K562 (cell line): Measurements from ENCODE around the gene KCNH8. TPM values are rescaled to one million over a fixed set of nuclear protein-coding genes. Genes with fewer than 3 reads are reported as not detected.

ENCODE experiments used
- ATAC-seq: fragments of 200-7000 bp; cut with Tn5 transposase; 3 replicates; pipeline ENCODE4 v1.9.1; 2020; ENCODE audit warnings: moderate library complexity
- BruUV-seq: library from RNA; stranded (reverse); fragments of 400-500 nt; replicated peaks from 2 replicates; lab custom pipeline; 2021; lab: Mats Ljungman, UMichigan
- CTCF ChIA-PET: fragments of 300-600 bp; formaldehyde crosslinking; extraction: SDS; loops from one replicate; lab custom pipeline; 2021; ENCODE audit warnings: low intra/inter-chr PET ratio; lab: Yijun Ruan, JAX
- POLR2A ChIA-PET: fragments of 300-600, 350-650 bp; sonication (Branson Sonifier 250); formaldehyde crosslinking; extraction: SDS; loops from one replicate; lab custom pipeline; 2021; ENCODE audit warnings: antibody characterized with exemption, inconsistent platforms; lab: Yijun Ruan, JAX
- DNase-seq, 4 experiments: peaks; one replicate each; pipeline versions ENCODE4 v3.0.0 to v3.0.0-alpha.2; 2011 to 2018; ENCODE audit warnings: low spot score in 3 of 4, mixed read lengths in 3 of 4; ENCODE audit errors: extremely low read depth in 1 of 4
- FAIRE-seq: peaks from 2 replicates; lab custom pipeline; 2011; peaks lifted over from hg19 to GRCh38; lab: Jason Lieb, UNC
- H2AFZ ChIP-seq: 2 replicates; pipeline ENCODE4 v1.6.0; 2011; ENCODE audit warnings: low read depth, low read length, control low read depth, inconsistent platforms
- H3K27ac ChIP-seq: fragments of 200-600 bp; 3 replicates; pipeline ENCODE4 v1.8.0; 2011; ENCODE audit warnings: low read depth, mild to moderate bottlenecking, control low read depth, inconsistent platforms, low read length, moderate library complexity, mixed read lengths; ENCODE audit errors: extremely low read depth
- H3K27me3 ChIP-seq, 2 experiments: fragments of 300-600 bp in 1 of 2; 2 replicates in 1 of 2; 3 replicates in 1 of 2; pipeline versions ENCODE4 v1.6.0 to v1.8.0; 2011; ENCODE audit warnings: inconsistent platforms in 2 of 2, low read length in 2 of 2, mild to moderate bottlenecking in 1 of 2, mixed read lengths in 1 of 2, moderate library complexity in 1 of 2; ENCODE audit not compliant: control insufficient read depth in 2 of 2, insufficient read depth in 2 of 2
- H3K36me3 ChIP-seq: fragments of 300-600 bp; 3 replicates; pipeline ENCODE4 v1.8.0; 2011; ENCODE audit warnings: mild to moderate bottlenecking, low read length, inconsistent platforms; ENCODE audit not compliant: control insufficient read depth, insufficient read depth
- H3K4me1 ChIP-seq, 2 experiments: fragments of 200-600 bp in 1 of 2; replicated peaks in 1 of 2; 2 replicates in 1 of 2; 3 replicates in 1 of 2; pipeline versions ENCODE4 v1.5.1 to v1.8.0; 2011; ENCODE audit warnings: inconsistent platforms in 2 of 2, low read length in 2 of 2, mild to moderate bottlenecking in 1 of 2, mixed read lengths in 1 of 2, moderate library complexity in 1 of 2; ENCODE audit not compliant: control insufficient read depth in 2 of 2, insufficient read depth in 2 of 2
- H3K4me2 ChIP-seq: 2 replicates; pipeline ENCODE4 v1.6.1; 2011; ENCODE audit warnings: low read length, control low read depth, inconsistent platforms, mixed read lengths; ENCODE audit not compliant: insufficient read depth
- H3K4me3 ChIP-seq: fragments of 200-600 bp; sonication (generic), shearing (Covaris generic); 2 replicates; pipeline ENCODE4 v1.5.1; 2016; ENCODE audit warnings: control low read depth, inconsistent platforms
- H3K79me2 ChIP-seq: fragments of 200-600 bp; 3 replicates; pipeline ENCODE4 v1.8.0; 2011; ENCODE audit warnings: low read length, inconsistent platforms; ENCODE audit not compliant: control insufficient read depth, insufficient read depth
- H3K9ac ChIP-seq, 2 experiments: 2 replicates each; pipeline versions ENCODE4 v1.6.0 to v1.6.1; 2011; ENCODE audit warnings: low read depth in 2 of 2, low read length in 2 of 2, control low read depth in 1 of 2, inconsistent platforms in 1 of 2, mild to moderate bottlenecking in 1 of 2, mixed read lengths in 1 of 2; ENCODE audit not compliant: insufficient read depth in 1 of 2
- H3K9me1 ChIP-seq: one replicate; pipeline ENCODE4 v1.6.0; 2011; ENCODE audit warnings: inconsistent platforms, mild to moderate bottlenecking, low read length, moderate library complexity; ENCODE audit not compliant: control insufficient read depth, insufficient read depth
- H3K9me3 ChIP-seq: replicated peaks from 2 replicates; pipeline ENCODE4 v1.5.1; 2011; ENCODE audit warnings: low read depth, low read length, inconsistent platforms; ENCODE audit not compliant: control insufficient read depth, insufficient read depth
- H4K20me1 ChIP-seq: replicated peaks from 2 replicates; pipeline ENCODE4 v1.6.1; 2011; ENCODE audit warnings: low read length, inconsistent platforms, mixed read lengths; ENCODE audit not compliant: control insufficient read depth, insufficient read depth
- EGR1 ChIP-seq: fragments of 450-650 bp; conservative IDR thresholded peaks from 2 replicates; pipeline ENCODE4 v1.6.1; 2017; ENCODE audit warnings: mild to moderate bottlenecking
- RNF2 ChIP-seq: sonication (generic); IDR thresholded peaks from 2 replicates; pipeline ENCODE4 v1.6.1; 2016
- WGBS: fragments of 100-300 bp; shearing (Covaris generic); methylation state at CpG from one replicate; pipeline ENCODE4 v1.1.6; 2016; ENCODE audit warnings: low coverage, mixed read lengths; ENCODE audit not compliant: insufficient coverage; ENCODE audit errors: missing lambda C conversion rate; 5-methylcytosine and 5-hydroxymethylcytosine counted together
- in situ Hi-C: fragments of 300-500 bp; cut with MboI; formaldehyde crosslinking; loops from 4 replicates; pipeline ENCODE4 v1.15.0; 2018; ENCODE audit warnings: inconsistent platforms, mixed read lengths
- intact Hi-C: fragments of 100-400 bp; cut with micrococcal nuclease; formaldehyde crosslinking; loops from 2 replicates; pipeline ENCODE4 v1.14.2; 2022
- polyA plus RNA-seq, 8 experiments: library from polyadenylated mRNA; depleted of rRNA in 4 of 8; stranded (reverse) in 5 of 8; unstranded in 3 of 8; fragments of >200 nt; fragmentation: Nextera tagmentation in 2 of 8; fragmentation: Illumina TruSeq in 1 of 8; extraction: Ambion mirVana in 2 of 8; extraction: Trizol in 1 of 8; gene quantifications; 2 replicates each; pipeline versions ENCODE4 v1.2.1 to v1.2.3, GENCODE V29; 2011 to 2014; ENCODE audit warnings: inconsistent platforms in 1 of 8, missing spikeins in 1 of 8
- total RNA-seq, 7 experiments: library from RNA; depleted of rRNA in 6 of 7; stranded (reverse); fragments of >200 nt in 6 of 7; fragmentation: Illumina TruSeq in 2 of 7; extraction: Trizol in 2 of 7; gene quantifications; 2 replicates each; pipeline versions ENCODE4 v1.2.1 to v1.2.3, GENCODE V29; 2011 to 2021; ENCODE audit warnings: low replicate concordance in 1 of 7
- TF ChIP-seq, protein P1 (sequence below), 2 experiments: IDR thresholded peaks; 2 replicates each; pipeline ENCODE4 v1.6.1; 2011; ENCODE audit warnings: borderline replicate concordance in 1 of 2, control low read depth in 1 of 2, low read depth in 1 of 2, low read length in 1 of 2, mild to moderate bottlenecking in 1 of 2, mixed read lengths in 1 of 2, moderate library complexity in 1 of 2; ENCODE audit not compliant: insufficient read depth in 1 of 2, insufficient read length in 1 of 2, poor library complexity in 1 of 2, severe bottlenecking in 1 of 2; ENCODE audit errors: extremely low read depth in 1 of 2
- TF ChIP-seq, protein P2 (sequence below): fragments of 450-650 bp; IDR thresholded peaks from 2 replicates; pipeline ENCODE4 v1.6.1; 2016; ENCODE audit warnings: mild to moderate bottlenecking, moderate library complexity

KCNH8 gene
- total and polyA plus RNA-seq, 9 of the 15 experiments (the other 6 are each of a cell fraction or from before 2014, with no cell fraction given) = 0.02 to 0.08 (median 0.04) TPM; not detected in 6

DNA sequence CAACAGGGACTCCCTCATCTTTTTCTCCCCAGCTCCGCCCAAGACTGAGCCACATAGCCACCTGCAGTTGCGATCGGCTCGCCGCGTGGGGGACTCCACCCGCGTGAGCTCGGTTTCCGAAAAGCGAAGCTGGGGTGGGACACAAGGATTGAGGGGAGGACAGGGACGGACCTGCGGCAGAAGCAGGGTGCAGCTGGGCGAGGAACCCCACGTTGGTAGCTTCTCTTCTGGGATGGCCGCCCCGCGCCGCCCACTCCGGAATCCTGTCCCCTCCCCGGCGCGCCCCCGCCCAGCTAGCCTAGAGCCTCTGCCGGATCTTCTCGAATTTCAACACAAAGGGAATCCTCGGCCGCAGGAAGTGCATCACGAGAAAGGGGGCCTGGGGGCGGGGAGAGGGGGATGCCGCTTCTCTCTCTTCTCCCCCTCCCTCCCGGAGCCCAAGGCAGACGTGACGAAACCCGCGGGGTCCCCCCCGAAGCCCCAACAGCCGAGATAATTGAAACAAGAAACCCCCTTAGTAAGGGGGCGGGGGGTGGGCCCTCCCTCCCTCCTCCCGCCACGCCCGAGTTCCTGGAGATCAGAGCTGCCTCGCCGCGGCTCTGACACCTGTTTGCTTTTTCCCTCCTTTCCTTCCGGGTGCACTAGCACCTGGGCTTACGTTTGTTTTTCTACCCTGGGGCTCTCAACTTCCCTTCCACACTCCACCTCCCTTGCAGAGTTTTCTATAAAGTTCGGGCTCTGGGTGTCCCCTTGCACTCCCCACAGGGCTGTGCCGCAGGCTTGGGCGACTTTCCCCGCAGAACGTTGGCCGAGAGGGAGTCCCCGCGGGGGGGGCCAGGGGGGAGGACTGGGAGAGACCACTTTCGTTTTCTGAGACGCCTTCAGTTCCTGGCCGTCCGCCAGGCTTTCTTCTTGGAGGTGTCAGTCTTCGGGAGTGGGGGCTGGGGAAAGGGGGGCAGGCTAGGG is 1.3 kb upstream of the KCNH8 start:
- Histone ChIP-seq H4K20me1 (no peaks in the 10 kb centered on the region), H3K4me1 (peaks cover 0 to 16% of the 10 kb centered on the region in 2 experiments; a peak in 2 of 5 replicates), H3K79me2 (no peaks in the 10 kb centered on the region), H3K27me3 (no peaks in the 10 kb centered on the region), H3K9me3 (no peaks in the 10 kb centered on the region), H3K9ac (peak overlapping the region in 1 of 2 experiments; percentile 81; a peak in 3 of 4 replicates), H3K27ac (0 out of 3 replicates have a peak overlapping the region, but pooled peaks have one; percentile 15), H3K9me1 (no peaks in the 10 kb centered on the region), H3K36me3 (no peaks in the 10 kb centered on the region), H3K4me2 (peak overlapping the region; percentile 79), H3K4me3 (peak overlapping the region; percentile 51), H2AFZ (peak overlapping the region; percentile 89)
- WGBS = under 1% methylated on average over 29 of the region's 60 CpGs
- FAIRE-seq (no peak), DNase-seq (peak; percentile 60 to 76 (median 68)), ATAC-seq (peak; percentile 96)
- CTCF ChIA-PET = no interaction called here
- in situ Hi-C loops (no loop called here), intact Hi-C loops (loop anchor here (5.0 kb wide), 2 partner anchors 720 to 1040 kb away; partner anchors contain the start of gene SGO1)
- no TSS peak for BruUV-seq
- POLR2A ChIA-PET = interaction anchor here (0.6 kb wide), 3 partner anchors 9 to 1548 kb away, joined by 3 read pairs; no protein-coding TSS in a partner anchor
- TF ChIP-seq EGR1 = peak; percentile 80
- TF ChIP-seq RNF2 = no peak
- TF ChIP-seq, protein P1, sequence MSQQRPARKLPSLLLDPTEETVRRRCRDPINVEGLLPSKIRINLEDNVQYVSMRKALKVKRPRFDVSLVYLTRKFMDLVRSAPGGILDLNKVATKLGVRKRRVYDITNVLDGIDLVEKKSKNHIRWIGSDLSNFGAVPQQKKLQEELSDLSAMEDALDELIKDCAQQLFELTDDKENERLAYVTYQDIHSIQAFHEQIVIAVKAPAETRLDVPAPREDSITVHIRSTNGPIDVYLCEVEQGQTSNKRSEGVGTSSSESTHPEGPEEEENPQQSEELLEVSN (IDR thresholded peaks at IDR 0.05; ENCODE audit: borderline replicate concordance in 1 of 2, extremely low read depth in 1 of 2, insufficient read depth in 1 of 2, insufficient read length in 1 of 2, low read depth in 1 of 2, low read length in 1 of 2, poor library complexity in 1 of 2, severe bottlenecking in 1 of 2) = peak; percentile 56 to 93
- TF ChIP-seq, protein P2, sequence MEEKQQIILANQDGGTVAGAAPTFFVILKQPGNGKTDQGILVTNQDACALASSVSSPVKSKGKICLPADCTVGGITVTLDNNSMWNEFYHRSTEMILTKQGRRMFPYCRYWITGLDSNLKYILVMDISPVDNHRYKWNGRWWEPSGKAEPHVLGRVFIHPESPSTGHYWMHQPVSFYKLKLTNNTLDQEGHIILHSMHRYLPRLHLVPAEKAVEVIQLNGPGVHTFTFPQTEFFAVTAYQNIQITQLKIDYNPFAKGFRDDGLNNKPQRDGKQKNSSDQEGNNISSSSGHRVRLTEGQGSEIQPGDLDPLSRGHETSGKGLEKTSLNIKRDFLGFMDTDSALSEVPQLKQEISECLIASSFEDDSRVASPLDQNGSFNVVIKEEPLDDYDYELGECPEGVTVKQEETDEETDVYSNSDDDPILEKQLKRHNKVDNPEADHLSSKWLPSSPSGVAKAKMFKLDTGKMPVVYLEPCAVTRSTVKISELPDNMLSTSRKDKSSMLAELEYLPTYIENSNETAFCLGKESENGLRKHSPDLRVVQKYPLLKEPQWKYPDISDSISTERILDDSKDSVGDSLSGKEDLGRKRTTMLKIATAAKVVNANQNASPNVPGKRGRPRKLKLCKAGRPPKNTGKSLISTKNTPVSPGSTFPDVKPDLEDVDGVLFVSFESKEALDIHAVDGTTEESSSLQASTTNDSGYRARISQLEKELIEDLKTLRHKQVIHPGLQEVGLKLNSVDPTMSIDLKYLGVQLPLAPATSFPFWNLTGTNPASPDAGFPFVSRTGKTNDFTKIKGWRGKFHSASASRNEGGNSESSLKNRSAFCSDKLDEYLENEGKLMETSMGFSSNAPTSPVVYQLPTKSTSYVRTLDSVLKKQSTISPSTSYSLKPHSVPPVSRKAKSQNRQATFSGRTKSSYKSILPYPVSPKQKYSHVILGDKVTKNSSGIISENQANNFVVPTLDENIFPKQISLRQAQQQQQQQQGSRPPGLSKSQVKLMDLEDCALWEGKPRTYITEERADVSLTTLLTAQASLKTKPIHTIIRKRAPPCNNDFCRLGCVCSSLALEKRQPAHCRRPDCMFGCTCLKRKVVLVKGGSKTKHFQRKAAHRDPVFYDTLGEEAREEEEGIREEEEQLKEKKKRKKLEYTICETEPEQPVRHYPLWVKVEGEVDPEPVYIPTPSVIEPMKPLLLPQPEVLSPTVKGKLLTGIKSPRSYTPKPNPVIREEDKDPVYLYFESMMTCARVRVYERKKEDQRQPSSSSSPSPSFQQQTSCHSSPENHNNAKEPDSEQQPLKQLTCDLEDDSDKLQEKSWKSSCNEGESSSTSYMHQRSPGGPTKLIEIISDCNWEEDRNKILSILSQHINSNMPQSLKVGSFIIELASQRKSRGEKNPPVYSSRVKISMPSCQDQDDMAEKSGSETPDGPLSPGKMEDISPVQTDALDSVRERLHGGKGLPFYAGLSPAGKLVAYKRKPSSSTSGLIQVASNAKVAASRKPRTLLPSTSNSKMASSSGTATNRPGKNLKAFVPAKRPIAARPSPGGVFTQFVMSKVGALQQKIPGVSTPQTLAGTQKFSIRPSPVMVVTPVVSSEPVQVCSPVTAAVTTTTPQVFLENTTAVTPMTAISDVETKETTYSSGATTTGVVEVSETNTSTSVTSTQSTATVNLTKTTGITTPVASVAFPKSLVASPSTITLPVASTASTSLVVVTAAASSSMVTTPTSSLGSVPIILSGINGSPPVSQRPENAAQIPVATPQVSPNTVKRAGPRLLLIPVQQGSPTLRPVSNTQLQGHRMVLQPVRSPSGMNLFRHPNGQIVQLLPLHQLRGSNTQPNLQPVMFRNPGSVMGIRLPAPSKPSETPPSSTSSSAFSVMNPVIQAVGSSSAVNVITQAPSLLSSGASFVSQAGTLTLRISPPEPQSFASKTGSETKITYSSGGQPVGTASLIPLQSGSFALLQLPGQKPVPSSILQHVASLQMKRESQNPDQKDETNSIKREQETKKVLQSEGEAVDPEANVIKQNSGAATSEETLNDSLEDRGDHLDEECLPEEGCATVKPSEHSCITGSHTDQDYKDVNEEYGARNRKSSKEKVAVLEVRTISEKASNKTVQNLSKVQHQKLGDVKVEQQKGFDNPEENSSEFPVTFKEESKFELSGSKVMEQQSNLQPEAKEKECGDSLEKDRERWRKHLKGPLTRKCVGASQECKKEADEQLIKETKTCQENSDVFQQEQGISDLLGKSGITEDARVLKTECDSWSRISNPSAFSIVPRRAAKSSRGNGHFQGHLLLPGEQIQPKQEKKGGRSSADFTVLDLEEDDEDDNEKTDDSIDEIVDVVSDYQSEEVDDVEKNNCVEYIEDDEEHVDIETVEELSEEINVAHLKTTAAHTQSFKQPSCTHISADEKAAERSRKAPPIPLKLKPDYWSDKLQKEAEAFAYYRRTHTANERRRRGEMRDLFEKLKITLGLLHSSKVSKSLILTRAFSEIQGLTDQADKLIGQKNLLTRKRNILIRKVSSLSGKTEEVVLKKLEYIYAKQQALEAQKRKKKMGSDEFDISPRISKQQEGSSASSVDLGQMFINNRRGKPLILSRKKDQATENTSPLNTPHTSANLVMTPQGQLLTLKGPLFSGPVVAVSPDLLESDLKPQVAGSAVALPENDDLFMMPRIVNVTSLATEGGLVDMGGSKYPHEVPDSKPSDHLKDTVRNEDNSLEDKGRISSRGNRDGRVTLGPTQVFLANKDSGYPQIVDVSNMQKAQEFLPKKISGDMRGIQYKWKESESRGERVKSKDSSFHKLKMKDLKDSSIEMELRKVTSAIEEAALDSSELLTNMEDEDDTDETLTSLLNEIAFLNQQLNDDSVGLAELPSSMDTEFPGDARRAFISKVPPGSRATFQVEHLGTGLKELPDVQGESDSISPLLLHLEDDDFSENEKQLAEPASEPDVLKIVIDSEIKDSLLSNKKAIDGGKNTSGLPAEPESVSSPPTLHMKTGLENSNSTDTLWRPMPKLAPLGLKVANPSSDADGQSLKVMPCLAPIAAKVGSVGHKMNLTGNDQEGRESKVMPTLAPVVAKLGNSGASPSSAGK = peak; percentile 85
